Stimulated activated CD8-positive, alpha-beta memory T cell treated with anti-CD3 and anti-CD28 coated beads, Interleukin-15, amount 100 ng/mL, for 48 hours (primary cell): ENCODE measurements around the gene ASPHD2.

ENCODE experiments used
- DNase-seq, 2 donors: peaks; one replicate each; pipeline ENCODE4 v3.0.0-alpha.2; 2020; ENCODE audit warnings: low read depth in 2 of 2

ASPHD2 gene

DNA sequence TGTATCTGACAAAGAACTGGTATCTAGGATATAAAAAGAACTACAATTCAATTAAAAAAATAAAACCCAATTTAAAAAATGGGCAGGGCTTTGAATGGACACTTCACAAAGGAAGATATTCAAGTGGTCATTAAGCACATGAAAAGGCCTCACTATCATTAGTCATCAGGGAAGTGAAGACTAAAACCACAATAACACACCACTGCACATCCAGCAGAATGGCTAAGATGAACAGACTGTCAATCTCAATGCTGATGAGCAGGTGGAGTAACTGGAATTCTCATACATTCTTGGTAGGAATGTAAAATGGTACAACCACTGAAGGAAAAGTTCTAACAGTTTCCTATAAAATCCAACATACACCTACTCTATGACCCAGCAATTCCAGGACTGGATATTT, 45.6 kb downstream of the ASPHD2 start:
- DNase-seq: no peak

DNA sequence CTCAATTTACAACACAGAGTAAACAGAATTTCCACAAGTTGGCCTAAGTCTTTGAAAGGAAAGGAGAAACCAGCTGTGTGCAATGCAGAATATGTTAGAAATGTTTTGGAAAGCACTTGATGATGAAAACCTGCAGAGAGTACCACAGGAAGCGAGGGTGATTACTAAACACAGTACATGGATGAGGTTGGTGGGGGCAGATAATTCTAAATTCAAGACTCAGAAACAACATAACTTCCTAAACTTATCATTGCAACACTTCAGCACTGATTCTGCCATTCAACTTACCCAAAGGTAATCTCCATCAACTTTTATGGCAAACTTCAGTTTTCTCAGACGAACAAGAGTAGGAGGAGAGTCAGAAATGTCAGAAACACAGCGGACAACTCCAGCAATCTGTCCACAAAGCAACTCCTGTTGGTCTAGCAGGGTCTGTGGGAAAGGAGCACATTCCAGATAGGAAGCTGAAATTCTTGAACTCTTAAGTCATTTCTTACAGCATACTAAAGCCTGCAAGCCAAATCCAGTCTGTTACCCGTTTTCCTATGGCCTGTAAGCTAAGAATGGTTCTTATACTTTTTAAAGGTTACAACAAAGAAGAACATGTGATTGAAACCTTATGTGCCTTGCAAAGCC, 47.8 kb downstream of the ASPHD2 start:
- no peak for DNase-seq

DNA sequence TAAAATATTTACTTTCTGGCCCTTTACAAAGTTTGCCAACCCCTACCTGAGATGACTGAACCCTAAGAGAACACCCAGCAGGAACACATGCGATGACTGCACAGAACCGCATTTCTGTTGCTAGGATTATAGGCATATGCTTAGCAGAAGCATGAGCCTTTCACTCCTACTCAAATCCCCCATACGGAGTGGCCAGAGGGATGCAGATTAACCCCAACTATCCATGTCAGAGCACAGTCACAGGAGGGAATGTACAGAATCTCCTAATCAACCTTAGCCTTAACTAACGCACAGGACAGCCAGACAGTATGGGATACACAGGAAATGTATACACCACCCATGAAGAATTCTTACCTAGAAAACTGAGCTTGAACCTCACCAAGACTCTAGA, 48.3 kb downstream of the ASPHD2 start:
- no peak for DNase-seq

DNA sequence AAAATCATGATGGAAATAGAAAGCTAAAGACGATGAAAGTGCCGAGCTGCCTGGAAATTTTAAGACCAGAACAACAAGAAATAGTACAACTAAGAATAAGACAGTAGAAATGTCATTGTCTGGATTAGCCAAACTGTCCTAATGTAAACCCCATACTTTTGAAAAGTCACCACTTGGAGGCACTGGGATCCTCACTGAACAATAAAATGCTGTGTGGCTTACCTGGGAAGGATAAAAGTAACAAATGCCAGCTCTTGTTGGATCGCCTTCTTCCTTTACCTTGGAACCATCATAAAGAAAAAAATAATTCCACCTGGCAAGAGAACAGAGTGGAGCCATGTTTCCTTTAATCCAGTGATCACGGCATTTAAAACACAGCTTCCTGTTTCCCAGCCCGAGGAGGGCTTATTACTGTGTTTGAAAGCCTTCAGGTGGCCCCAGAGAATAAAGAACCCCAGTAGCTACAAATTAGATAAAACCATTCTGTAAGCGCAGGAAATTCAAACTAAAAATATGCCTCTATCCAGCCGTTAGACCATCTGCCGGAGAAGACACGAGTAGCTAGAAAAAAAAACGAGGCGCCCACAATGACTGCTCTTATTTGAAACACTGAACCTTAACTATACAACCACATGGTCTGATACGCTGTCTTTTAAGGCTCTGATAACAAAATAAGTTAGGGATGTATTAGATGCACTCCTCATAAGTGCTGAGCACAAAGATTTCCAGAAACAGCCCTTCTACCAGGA, 50.2 kb downstream of the ASPHD2 start:
- DNase-seq: no peak

DNA sequence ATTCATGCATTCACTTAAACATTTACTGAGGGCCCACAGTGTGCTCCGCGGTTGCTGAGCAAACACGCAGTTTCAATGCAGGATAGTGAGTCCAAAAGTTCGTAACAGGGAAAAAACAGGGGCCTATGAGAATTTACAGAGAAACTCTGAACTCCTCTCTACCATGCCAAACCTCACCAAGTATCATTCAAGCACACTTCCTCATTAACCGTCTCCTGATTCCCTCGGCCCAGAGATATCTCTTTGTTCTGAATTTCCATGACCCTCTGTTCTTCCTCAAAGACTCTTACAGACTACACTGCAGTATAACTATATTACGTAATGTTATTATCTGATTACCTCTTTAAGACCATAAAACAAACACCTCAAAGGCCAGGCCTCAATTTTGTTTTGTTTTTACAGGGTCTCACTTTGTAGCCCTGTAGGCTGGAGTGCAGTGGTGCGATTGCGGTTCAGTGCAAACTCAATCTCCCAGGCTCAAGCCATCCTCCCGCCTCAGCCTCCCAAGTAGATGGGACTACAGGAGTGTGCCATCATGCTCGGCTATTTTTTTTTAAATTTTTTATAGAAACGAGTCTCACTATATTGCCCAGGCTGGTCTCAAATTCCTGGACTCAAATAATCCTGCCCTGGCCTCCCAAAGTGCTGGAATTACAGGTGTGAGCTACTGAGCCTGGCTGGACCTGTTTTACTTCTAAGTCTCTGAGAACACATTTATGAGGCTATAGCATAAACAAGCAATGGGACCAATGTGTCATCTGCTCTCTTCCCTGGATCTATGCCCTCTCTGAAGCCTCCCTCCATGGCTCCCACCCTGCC, 50.9 kb downstream of the ASPHD2 start:
- no peak for DNase-seq

DNA sequence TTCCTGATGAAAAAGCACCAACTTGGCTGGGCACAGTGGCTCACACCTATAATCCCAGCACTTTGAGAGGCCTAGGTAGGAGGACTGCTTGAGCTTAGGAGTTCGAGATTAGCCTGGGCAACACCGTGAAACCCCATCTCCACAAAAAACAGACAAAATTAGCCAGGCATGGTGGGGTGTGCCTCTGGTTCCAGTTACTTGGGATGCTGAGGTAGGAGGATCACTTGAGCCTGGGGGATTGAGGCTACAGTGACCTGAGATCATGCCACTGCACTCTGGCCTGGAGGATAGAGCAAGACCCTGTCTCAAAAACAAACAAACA, 51.5 kb downstream of the ASPHD2 start:
- DNase-seq: no peak

DNA sequence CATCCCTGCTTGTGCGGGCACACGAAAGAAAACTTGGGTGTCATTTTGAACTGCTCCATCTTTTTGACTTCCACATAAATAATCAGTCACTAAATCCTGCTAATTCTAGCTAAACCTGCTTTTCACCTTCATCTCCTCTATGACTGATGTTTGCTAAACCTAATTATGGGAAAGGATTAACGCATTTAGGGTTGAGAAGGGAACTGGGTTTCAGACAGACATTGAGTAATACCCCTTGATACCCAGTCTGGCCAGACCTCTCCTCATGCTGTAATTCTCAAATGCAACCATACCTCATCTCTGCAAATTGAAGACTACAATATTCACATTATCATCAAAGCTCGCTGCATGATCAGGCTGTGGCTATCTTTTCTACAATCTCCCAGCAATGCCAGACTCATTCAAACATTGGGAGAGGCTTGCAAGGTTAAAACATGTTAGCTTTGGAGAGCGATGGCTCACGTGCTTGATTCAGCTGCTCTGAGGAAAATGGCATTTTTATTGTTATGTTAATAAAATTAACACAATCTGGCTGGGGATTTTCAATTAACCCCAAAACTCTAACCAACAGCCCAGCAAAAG, 52.1 kb downstream of the ASPHD2 start:
- no peak for DNase-seq

DNA sequence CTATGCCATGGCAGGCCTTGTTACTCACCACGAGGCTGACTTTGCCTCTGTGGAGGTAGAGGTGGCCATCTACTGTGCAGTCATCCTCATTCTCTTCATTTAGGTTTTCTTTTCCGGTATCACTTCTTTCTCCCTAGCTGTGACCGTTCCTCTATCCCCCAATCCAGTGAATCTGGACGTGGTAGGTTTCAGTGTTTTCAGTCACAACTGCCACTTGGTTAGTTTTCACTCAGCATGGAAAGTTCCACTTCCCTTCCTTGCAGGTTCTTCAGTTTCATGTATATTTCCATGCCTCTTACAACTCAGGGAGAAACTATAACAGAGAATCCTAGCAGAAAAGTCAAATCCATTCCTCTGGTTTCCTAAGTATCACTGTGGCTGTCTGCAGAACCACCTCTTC, 52.6 kb downstream of the ASPHD2 start:
- DNase-seq: no peak

GRCh38 chr22:26482161-26482560, 53.1 kb downstream of the ASPHD2 start:
- no peak for DNase-seq

- no peak for DNase-seq
Measured at GRCh38 chr22:26483043-26483438, 54.0 kb downstream of the ASPHD2 start.

- peak; percentile 85 to 89 for DNase-seq
Measured at GRCh38 chr22:26483439-26484359, 54.6 kb downstream of the ASPHD2 start, which contains the start of the genes HPS4 and SRRD. Gene HPS4, minus strand, starts transcription at chr22:26483783. Its CDS starts 2,021 bp downstream, at chr22:26481762. Gene SRRD, plus strand, starts transcription at chr22:26483877. Its CDS starts 14 bp downstream, at chr22:26483891.

DNA sequence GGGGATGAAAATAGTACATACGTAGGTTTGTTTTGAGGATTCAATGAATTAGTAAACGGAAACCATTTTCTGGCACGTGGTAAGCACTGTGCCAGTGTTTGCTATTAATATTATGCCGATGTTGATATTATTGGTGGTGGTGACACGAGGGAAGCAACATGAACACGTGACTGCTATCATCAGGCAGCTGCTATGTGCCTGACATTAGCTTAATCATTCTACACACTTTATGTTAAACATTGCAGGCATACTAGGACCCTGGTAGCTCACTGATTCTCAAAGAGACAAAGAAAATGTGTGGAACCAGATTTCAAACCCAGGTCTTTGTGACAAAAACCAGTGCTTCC, 55.3 kb downstream of the ASPHD2 start:
- no peak for DNase-seq

DNA sequence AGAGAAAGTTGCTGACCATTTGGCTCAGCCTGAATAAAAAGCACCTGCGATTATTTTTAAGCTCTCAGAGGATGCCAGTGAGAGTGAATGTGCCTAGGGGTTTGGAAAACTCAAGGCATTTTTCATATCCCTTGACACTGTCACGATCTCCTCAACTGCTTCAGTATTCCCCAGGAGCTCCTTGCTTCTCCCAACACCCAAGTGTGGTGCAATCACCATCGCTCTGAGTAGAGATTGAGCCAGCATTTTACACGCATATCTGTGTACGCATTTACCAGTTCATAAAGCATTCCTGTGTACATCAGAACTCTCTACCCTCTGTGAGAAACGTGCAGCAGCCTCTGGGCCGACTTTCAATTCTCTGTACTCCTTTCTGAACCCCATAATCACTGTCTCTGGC, 56.0 kb downstream of the ASPHD2 start:
- no peak for DNase-seq

- DNase-seq: no peak
Measured at GRCh38 chr22:26485806-26486390, 56.8 kb downstream of the ASPHD2 start.

GRCh38 chr22:26486394-26486793, 57.3 kb downstream of the ASPHD2 start:
- DNase-seq: no peak

DNA sequence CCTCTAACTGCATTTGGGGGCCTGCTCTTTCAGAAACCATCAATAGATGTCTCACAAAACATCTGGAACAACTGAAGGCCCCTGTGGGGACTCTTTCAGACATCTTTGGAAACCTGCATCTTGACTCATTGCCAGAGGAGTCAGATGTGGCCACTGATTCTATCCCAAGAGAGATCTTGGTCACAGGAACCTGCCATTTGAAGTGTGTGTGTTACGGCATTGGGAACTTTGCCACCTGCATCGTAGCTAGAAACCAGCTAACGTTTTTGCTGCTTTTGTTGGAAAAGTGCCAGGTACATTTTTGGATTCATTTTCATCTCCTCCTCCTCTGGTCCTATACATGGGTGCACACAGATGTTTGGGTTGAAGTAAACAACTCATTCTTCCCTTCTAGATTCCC, 58.9 kb downstream of the ASPHD2 start:
- no peak for DNase-seq

DNA sequence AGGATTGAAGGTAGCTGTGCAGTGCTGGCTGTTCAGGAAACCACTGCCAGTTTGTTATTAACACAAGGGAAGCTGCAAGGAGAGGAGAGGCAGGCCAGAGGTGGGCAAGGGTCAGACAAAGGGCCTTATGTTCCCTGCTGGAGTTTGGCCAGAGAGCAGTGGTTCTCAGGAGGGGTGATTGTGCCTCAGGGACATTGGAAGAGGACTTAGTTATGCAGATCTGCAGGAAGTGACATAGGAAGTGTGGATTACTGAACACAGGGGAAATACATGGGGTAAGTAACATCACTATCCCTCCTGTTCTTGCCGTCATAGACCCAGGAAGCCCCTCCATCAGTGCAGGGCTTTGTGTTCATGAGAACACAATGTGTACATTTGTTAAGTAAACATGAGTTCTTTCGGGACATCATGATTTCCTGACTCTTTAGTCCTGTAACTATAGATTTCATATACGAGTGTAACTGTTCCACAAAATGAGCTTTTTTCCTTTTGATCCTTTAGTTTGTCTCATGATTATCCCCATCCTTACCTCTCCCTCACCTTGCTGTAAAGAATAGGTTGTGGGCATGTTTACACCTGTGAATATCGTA, 60.5 kb downstream of the ASPHD2 start:
- no peak for DNase-seq

DNA sequence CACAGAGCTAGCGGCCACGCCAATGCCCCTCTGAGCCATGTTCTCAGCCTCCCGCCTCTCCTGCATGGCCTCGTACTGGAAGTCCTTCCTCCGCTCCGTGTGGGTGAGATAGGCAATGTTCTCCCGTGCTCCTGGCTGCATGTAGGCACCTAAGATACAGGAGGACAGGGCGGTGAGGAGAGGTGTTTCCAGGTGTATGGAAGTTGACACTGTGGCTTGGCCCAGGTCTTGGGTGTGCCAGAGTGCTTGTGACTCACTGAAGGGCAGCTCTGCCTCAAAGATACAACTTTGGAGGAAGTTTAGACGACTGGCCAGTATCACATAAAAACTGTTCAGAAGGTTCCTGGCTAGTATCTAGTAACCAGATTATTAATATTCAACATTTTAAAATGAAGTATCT, 63.2 kb downstream of the ASPHD2 start:
- no peak for DNase-seq

GRCh38 chr22:26494506-26494905, 65.4 kb downstream of the ASPHD2 start:
- DNase-seq: no peak
